ENCODE data around the gene KLF14.
"Not testable (repeated sequence)": the region's sequence is repeated elsewhere in the genome, so short reads cannot be mapped to it uniquely, and the experiment has no call there.

Gene KLF14

GRCh38 chr7:130712416-130712815 is 21.6 kb downstream of the KLF14 start:
- no peak for DNase-seq

- no peak for DNase-seq
Observed at GRCh38 chr7:130708766-130709165, 25.2 kb downstream of the KLF14 start.

GRCh38 chr7:130708001-130708400 is 26.0 kb downstream of the KLF14 start:
- DNase-seq: no peak

GRCh38 chr7:130703851-130704250 is 30.2 kb downstream of the KLF14 start:
- no peak for DNase-seq

- DNase-seq: no peak
Observed at GRCh38 chr7:130701650-130702049, 32.4 kb downstream of the KLF14 start.

- DNase-seq: no peak
Observed at GRCh38 chr7:130700760-130701159, 33.2 kb downstream of the KLF14 start.

GRCh38 chr7:130699686-130700085 is 34.3 kb downstream of the KLF14 start:
- DNase-seq: no peak

- DNase-seq: no peak
Observed at GRCh38 chr7:130697820-130698219, 36.2 kb downstream of the KLF14 start.

GRCh38 chr7:130695840-130696239 is 38.2 kb downstream of the KLF14 start:
- DNase-seq: no peak

GRCh38 chr7:130692396-130692795 is 41.6 kb downstream of the KLF14 start:
- not testable (repeated sequence) for DNase-seq

- DNase-seq: no peak
Observed at GRCh38 chr7:130689683-130690082, 44.3 kb downstream of the KLF14 start.

GRCh38 chr7:130683026-130683425 is 51.0 kb downstream of the KLF14 start:
- no peak for DNase-seq
